Measurements from ENCODE around the gene CYP27B1.

The CYP27B1 gene

GRCh38 chr12:57730336-57731067 lies 36.4 kb downstream of the CYP27B1 start:
- TF ChIP-seq TAF1 (IDR thresholded peaks at IDR 0.05; ENCODE audit: low read depth) (no peak), EGR1 (IDR thresholded peaks at IDR 0.05) (no peak), CEBPB (IDR thresholded peaks at IDR 0.05) (no peak), TEAD4 (IDR thresholded peaks at IDR 0.05) (no peak), ZBTB7A (IDR thresholded peaks at IDR 0.05; ENCODE audit: low read depth) (no peak), CREB1 (IDR thresholded peaks at IDR 0.05; ENCODE audit: low read depth) (no peak), RAD21 (IDR thresholded peaks at IDR 0.05; ENCODE audit: low read depth) (no peak), TCF12 (IDR thresholded peaks at IDR 0.05; ENCODE audit: low read depth) (no peak), REST (IDR thresholded peaks at IDR 0.05; ENCODE audit: low read depth) (no peak), YY1 (IDR thresholded peaks at IDR 0.05; ENCODE audit: low read depth) (no peak), FOXM1 (IDR thresholded peaks at IDR 0.05; ENCODE audit: borderline replicate concordance, low read depth) (no peak), EP300 (IDR thresholded peaks at IDR 0.05; ENCODE audit: borderline replicate concordance) (no peak), NFIC (IDR thresholded peaks at IDR 0.05) (no peak)
- TF ChIP-seq, protein P1, sequence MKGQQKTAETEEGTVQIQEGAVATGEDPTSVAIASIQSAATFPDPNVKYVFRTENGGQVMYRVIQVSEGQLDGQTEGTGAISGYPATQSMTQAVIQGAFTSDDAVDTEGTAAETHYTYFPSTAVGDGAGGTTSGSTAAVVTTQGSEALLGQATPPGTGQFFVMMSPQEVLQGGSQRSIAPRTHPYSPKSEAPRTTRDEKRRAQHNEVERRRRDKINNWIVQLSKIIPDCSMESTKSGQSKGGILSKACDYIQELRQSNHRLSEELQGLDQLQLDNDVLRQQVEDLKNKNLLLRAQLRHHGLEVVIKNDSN (IDR thresholded peaks at IDR 0.05) = no peak
- TF ChIP-seq, protein P2, sequence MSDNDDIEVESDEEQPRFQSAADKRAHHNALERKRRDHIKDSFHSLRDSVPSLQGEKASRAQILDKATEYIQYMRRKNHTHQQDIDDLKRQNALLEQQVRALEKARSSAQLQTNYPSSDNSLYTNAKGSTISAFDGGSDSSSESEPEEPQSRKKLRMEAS (IDR thresholded peaks at IDR 0.05) = no peak

DNA sequence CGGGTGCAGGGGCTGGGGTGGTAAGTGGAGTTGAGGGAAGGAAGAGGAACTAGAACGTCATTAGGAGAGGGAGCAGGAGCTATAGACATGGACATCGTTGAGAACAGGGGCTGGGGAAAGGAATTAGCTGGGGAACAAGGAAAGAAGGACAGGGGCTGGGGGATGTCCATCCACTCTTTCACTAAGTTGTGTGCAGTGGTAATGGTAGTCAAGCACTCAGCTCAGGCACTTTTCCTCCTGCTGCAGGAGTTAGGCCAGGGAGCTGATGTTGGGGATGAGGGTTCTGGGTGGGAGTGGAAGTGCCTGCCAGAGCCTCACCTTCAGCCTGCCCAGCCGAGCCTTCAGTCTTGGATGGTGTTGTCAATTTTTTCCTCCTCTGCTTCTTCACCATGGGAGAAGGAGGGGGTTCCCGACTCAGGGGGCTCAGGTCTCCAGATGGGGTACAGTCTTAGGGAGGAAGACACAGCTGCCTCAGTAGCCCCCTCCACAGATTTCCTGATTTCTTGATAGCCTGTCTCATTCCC lies 37.5 kb downstream of the CYP27B1 start:
- TF ChIP-seq FOXM1 (IDR thresholded peaks at IDR 0.05; ENCODE audit: borderline replicate concordance, low read depth) = no peak
- no peak for TF ChIP-seq YY1 (IDR thresholded peaks at IDR 0.05; ENCODE audit: low read depth)
- TF ChIP-seq TAF1 (IDR thresholded peaks at IDR 0.05; ENCODE audit: low read depth) = no peak
- no peak for TF ChIP-seq TEAD4 (IDR thresholded peaks at IDR 0.05)
- no peak for TF ChIP-seq EGR1 (IDR thresholded peaks at IDR 0.05)
- no peak for TF ChIP-seq CREB1 (IDR thresholded peaks at IDR 0.05; ENCODE audit: low read depth)
- TF ChIP-seq REST (IDR thresholded peaks at IDR 0.05; ENCODE audit: low read depth) = no peak
- TF ChIP-seq EP300 (IDR thresholded peaks at IDR 0.05; ENCODE audit: borderline replicate concordance) = no peak
- TF ChIP-seq, protein P2 (IDR thresholded peaks at IDR 0.05) = no peak
- TF ChIP-seq RAD21 (IDR thresholded peaks at IDR 0.05; ENCODE audit: low read depth) = no peak

GRCh38 chr12:57727758-57728395 lies 39.0 kb downstream of the CYP27B1 start:
- TF ChIP-seq YY1 (IDR thresholded peaks at IDR 0.05; ENCODE audit: low read depth) (peak; percentile 85), REST (IDR thresholded peaks at IDR 0.05; ENCODE audit: low read depth) (peak; percentile 81), EP300 (IDR thresholded peaks at IDR 0.05; ENCODE audit: borderline replicate concordance) (no peak), NFIC (IDR thresholded peaks at IDR 0.05) (no peak), TAF1 (IDR thresholded peaks at IDR 0.05; ENCODE audit: low read depth) (0 out of 2 replicates have a peak, but pooled peaks have one; percentile 23), TCF12 (IDR thresholded peaks at IDR 0.05; ENCODE audit: low read depth) (no peak), TEAD4 (IDR thresholded peaks at IDR 0.05) (no peak)
- TF ChIP-seq, protein P2 (IDR thresholded peaks at IDR 0.05) = no peak
- TF ChIP-seq, protein P1 (IDR thresholded peaks at IDR 0.05) = no peak

Data from Ishikawa (cell line).